H1 (cell line): ENCODE measurements around the gene TBK1. TPM values are rescaled to one million over a fixed set of nuclear protein-coding genes. Genes with fewer than 3 reads are reported as not detected.

Experiments used
- ATF3 ChIP-seq: IDR thresholded peaks from 2 replicates; pipeline ENCODE4 v1.6.1; 2011; ENCODE audit warnings: low read depth, mild to moderate bottlenecking, low read length; ENCODE audit not compliant: insufficient read depth
- BRCA1 ChIP-seq: IDR thresholded peaks from 2 replicates; pipeline ENCODE4 v1.6.1; 2012; ENCODE audit warnings: low read depth, low read length, improper control_type of control experiment
- CHD1 ChIP-seq: IDR thresholded peaks from 2 replicates; pipeline ENCODE4 v1.6.1; 2012; ENCODE audit warnings: low read depth, low read length, improper control_type of control experiment
- GABPA ChIP-seq: IDR thresholded peaks from 2 replicates; pipeline ENCODE4 v1.6.1; 2011; ENCODE audit warnings: mild to moderate bottlenecking, low read length, moderate library complexity, borderline replicate concordance; ENCODE audit not compliant: insufficient read depth
- GTF2F1 ChIP-seq: IDR thresholded peaks from 2 replicates; pipeline ENCODE4 v1.6.1; 2012; ENCODE audit warnings: low read depth, low read length, improper control_type of control experiment, borderline replicate concordance
- JUN ChIP-seq: IDR thresholded peaks from 2 replicates; pipeline ENCODE4 v1.6.1; 2011; ENCODE audit warnings: low read depth, mild to moderate bottlenecking, improper control_type of control experiment, low read length
- JUND ChIP-seq: IDR thresholded peaks from 2 replicates; pipeline ENCODE4 v1.6.1; 2011; ENCODE audit warnings: mild to moderate bottlenecking, improper control_type of control experiment, low read length
- KDM1A ChIP-seq: fragments of 200-600, 300-600 bp; sonication (generic); IDR thresholded peaks from 2 replicates; pipeline ENCODE4 v1.7.1; 2016; ENCODE audit warnings: mild to moderate bottlenecking, low read length, borderline replicate concordance
- MAFK ChIP-seq: IDR thresholded peaks from 2 replicates; pipeline ENCODE4 v1.6.1; 2012; ENCODE audit warnings: low read depth, mild to moderate bottlenecking, improper control_type of control experiment, low read length
- NANOG ChIP-seq: IDR thresholded peaks from 2 replicates; pipeline ENCODE4 v1.6.1; 2011; ENCODE audit warnings: low read length, low read depth, mild to moderate bottlenecking, inconsistent platforms; ENCODE audit not compliant: insufficient read depth, poor library complexity, severe bottlenecking
- NRF1 ChIP-seq: IDR thresholded peaks from 2 replicates; pipeline ENCODE4 v1.6.1; 2011; ENCODE audit warnings: mild to moderate bottlenecking, low read depth, low read length, improper control_type of control experiment
- POLR2A ChIP-seq, 2 experiments: IDR thresholded peaks; 1 replicate in 1 of 2; 2 replicates in 1 of 2; pipeline ENCODE4 v1.6.1; 2011; ENCODE audit warnings: low read depth in 2 of 2, low read length in 2 of 2, mild to moderate bottlenecking in 2 of 2; ENCODE audit errors: control extremely low read depth in 1 of 2
- POLR2AphosphoS5 ChIP-seq: IDR thresholded peaks from 2 replicates; pipeline ENCODE4 v1.6.1; 2011; ENCODE audit warnings: low read depth, low read length
- POU5F1 ChIP-seq: IDR thresholded peaks from 2 replicates; pipeline ENCODE4 v1.6.1; 2011; ENCODE audit warnings: low read depth, mild to moderate bottlenecking, low read length, moderate library complexity
- RBBP5 ChIP-seq: IDR thresholded peaks from 2 replicates; pipeline ENCODE4 v1.7.1; 2012; ENCODE audit warnings: low read depth, mild to moderate bottlenecking, inconsistent platforms, low read length, moderate library complexity, borderline replicate concordance
- SAP30 ChIP-seq: fragments of 300-600 bp; sonication (generic); IDR thresholded peaks from 2 replicates; pipeline ENCODE4 v1.7.1; 2012; ENCODE audit warnings: low read length, moderate library complexity, mild to moderate bottlenecking, inconsistent platforms; ENCODE audit not compliant: insufficient read depth, insufficient replicate concordance
- SP1 ChIP-seq: IDR thresholded peaks from 2 replicates; pipeline ENCODE4 v1.6.1; 2011; ENCODE audit warnings: low read depth, low read length
- SP4 ChIP-seq: IDR thresholded peaks from 2 replicates; pipeline ENCODE4 v1.6.1; 2012; ENCODE audit warnings: low read length, inconsistent platforms
- TAF1 ChIP-seq: IDR thresholded peaks from 2 replicates; pipeline ENCODE4 v1.6.1; 2011; ENCODE audit warnings: mild to moderate bottlenecking, low read depth, low read length
- TBP ChIP-seq: IDR thresholded peaks from 2 replicates; pipeline ENCODE4 v1.6.1; 2011; ENCODE audit warnings: low read depth, low read length, improper control_type of control experiment
- TCF12 ChIP-seq: IDR thresholded peaks from 2 replicates; pipeline ENCODE4 v1.6.1; 2011; ENCODE audit warnings: low read depth, mild to moderate bottlenecking, low read length
- TEAD4 ChIP-seq: IDR thresholded peaks from 2 replicates; pipeline ENCODE4 v1.6.1; 2012; ENCODE audit warnings: low read depth, low read length, inconsistent platforms, mixed read lengths
- YY1 ChIP-seq: IDR thresholded peaks from 2 replicates; pipeline ENCODE4 v1.6.1; 2011; ENCODE audit warnings: low read depth, mild to moderate bottlenecking, low read length
- ZNF274 ChIP-seq: IDR thresholded peaks from 2 replicates; pipeline ENCODE4 v1.7.0; 2012; ENCODE audit warnings: low read length, borderline replicate concordance; ENCODE audit errors: extremely low read depth
- polyA plus RNA-seq, 7 experiments: library from polyadenylated mRNA; depleted of rRNA in 3 of 7; stranded (reverse) in 5 of 7; unstranded in 2 of 7; fragments of >200 nt in 5 of 7; fragments of 200-250 nt in 2 of 7; gene quantifications; 1 replicate in 5 of 7; 2 replicates in 1 of 7; 4 replicates in 1 of 7; pipeline versions ENCODE4 v1.2.1 to v1.2.3, GENCODE V29; 2011 to 2013; ENCODE audit warnings: missing spikeins in 2 of 7, mixed read lengths in 2 of 7
- total RNA-seq: library from RNA; stranded (reverse); fragmentation: NEBNext Ultra II Directional; extraction: Animal tissue kit (Norgen Biotek cat#: 25700); gene quantifications from 2 replicates; pipeline ENCODE4 v1.2.1, GENCODE V29; 2021

TBK1 gene
- total and polyA plus RNA-seq, 2 of the 8 experiments (the other 6 are each of a cell fraction or from before 2014, with no cell fraction given), result 5.3 to 20.4 TPM

DNA sequence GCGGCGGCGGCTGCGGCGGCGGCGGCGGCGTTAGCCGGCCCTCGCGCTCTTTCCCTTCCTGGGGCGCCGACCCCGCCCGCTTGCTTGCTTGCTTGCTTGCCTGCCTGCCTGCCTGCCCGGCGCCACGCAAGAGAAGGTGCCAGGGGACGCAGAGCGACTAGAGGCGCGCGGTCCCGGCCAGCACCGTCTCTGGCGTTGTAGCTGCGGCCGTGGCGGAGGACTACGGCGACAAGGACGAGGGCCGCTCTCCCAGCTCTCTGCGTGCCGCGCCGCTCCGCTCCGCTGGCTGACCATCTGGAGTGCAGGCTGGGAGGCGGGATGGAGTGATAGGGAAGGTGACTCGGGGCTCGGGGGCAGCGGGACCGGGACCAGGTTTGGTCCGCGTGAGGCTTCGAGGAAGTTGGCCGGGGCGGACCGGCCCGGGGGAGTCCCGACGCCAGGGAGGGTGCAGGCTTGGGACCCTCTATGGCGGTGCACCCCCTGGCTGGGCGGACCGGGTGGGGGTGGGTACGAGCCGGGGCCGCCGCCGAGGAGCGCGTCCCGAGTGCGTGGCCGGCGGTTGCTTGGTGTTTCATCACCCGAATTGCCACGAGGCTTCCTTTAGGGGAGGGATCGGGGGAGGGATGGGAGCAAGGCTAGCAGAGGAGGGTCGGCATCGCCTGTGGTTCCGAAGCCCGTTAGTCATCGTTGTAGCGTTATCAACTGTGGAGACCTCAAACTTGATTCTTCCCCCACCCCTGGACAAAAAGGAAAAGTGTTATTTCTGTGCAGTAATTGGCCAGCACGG is 47.3 kb upstream of the TBK1 start (continued):
- TF ChIP-seq TAF1, result peak; percentile 46; the same call in 1 of the 2 replicates
- TF ChIP-seq TBP, result peak; percentile 31; the same call in 1 of the 2 replicates
- TF ChIP-seq MAFK, result no peak
- TF ChIP-seq KDM1A, result no peak
- peak; percentile 65; the same call in 1 of the 2 replicates for TF ChIP-seq RBBP5
- TF ChIP-seq GTF2F1, result no peak
- 0 out of 2 replicates have a peak, but pooled peaks have one; percentile 3 for TF ChIP-seq TEAD4
- no peak for TF ChIP-seq TCF12
- no peak for TF ChIP-seq BRCA1
- no peak for TF ChIP-seq ATF3
- TF ChIP-seq SP1, result no peak
- no peak for TF ChIP-seq GABPA
- TF ChIP-seq ZNF274, result no peak
- no peak for TF ChIP-seq JUN
- no peak for TF ChIP-seq POU5F1
- no peak for TF ChIP-seq JUND
- 0 out of 2 replicates have a peak, but pooled peaks have one; percentile 13 for TF ChIP-seq CHD1
- no peak; the same call in none of the 2 replicates for TF ChIP-seq POLR2AphosphoS5
- TF ChIP-seq NANOG, result no peak
- TF ChIP-seq SP4, result no peak
- no peak for TF ChIP-seq NRF1
- TF ChIP-seq POLR2A (IDR thresholded peaks at IDR 0.05; ENCODE audit: control extremely low read depth in 1 of 2, low read depth in 2 of 2, low read length in 2 of 2), result peak in 1 of 2 experiments; percentile 56
- no peak for TF ChIP-seq YY1
- TF ChIP-seq SAP30, result no peak
